Measurements from ENCODE around the gene OR6S1.

The OR6S1 gene

DNA sequence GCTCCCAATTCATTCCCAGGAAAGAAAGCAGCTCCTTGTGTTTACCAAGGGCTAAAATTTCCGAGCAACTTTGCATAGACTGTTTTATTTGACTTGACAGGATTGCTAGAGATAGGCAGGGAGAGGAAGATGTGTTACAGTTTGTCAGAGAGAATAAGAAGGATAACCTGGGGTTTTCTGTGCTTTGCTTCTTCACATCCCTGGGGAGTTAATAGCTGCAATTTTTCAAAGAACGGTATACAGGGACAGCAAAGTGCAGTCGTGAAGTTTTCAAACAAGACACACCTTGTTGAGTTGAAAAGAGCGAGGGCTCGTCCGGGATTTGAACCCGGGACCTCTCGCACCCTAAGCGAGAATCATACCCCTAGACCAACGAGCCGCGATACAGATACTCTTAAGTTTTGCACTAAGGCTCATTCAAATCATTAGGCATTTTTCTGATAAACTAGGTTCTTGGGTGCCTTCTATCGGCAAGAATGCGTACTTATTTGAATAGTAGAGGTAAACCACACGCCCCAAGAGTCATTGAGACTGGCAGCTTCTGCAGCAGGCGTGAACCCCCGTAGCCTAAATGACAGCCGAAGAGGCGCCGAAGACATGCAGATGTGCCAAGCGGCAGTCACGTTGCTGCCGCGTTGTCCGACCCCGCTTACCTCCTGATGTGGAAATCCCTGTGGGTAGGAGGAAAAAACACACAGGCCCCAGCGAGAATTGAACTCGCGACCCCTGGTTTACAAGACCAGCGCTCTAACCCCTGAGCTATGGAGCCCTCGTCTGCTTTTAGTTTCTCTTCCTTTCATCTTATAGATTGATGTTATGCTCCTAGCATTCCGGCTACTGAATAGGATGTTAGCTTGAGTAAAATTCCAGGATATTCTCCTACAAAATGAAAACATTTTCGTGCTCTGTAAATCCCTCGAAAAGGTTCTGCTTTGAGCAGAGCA, 28.1 kb downstream of the OR6S1 start:
- peaks cover 44% of the 10 kb centered on the region for H3K4me1 ChIP-seq (ENCODE audit: low read depth, poor library complexity, severe bottlenecking)
- H4K20me1 ChIP-seq (ENCODE audit: insufficient read depth), result no peaks in the 10 kb centered on the region
- peak overlapping the region; percentile 53 for H3K4me2 ChIP-seq
- no peaks in the 10 kb centered on the region for H3K79me2 ChIP-seq (ENCODE audit: insufficient read depth, low read depth)
- no peak overlapping the region for H3K9ac ChIP-seq
- TF ChIP-seq, protein P1, sequence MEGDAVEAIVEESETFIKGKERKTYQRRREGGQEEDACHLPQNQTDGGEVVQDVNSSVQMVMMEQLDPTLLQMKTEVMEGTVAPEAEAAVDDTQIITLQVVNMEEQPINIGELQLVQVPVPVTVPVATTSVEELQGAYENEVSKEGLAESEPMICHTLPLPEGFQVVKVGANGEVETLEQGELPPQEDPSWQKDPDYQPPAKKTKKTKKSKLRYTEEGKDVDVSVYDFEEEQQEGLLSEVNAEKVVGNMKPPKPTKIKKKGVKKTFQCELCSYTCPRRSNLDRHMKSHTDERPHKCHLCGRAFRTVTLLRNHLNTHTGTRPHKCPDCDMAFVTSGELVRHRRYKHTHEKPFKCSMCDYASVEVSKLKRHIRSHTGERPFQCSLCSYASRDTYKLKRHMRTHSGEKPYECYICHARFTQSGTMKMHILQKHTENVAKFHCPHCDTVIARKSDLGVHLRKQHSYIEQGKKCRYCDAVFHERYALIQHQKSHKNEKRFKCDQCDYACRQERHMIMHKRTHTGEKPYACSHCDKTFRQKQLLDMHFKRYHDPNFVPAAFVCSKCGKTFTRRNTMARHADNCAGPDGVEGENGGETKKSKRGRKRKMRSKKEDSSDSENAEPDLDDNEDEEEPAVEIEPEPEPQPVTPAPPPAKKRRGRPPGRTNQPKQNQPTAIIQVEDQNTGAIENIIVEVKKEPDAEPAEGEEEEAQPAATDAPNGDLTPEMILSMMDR (conservative IDR thresholded peaks at IDR 0.05; ENCODE audit: low read depth, low read length), result peak; percentile 82
- no peak overlapping the region for H3K4me3 ChIP-seq (IDR thresholded peaks at IDR 0.05; ENCODE audit: insufficient read depth, low read depth, low read length)
- H2AFZ ChIP-seq (ENCODE audit: low read depth), result peak overlapping the region; percentile 44; the same call in 1 of the 2 replicates
- no peaks in the 10 kb centered on the region for H3K36me3 ChIP-seq (ENCODE audit: insufficient read depth)
- no peaks in the 10 kb centered on the region for H3K27me3 ChIP-seq (ENCODE audit: insufficient read depth, low read depth)
- peak overlapping the region; percentile 23; the same call in 1 of the 2 replicates for H3K27ac ChIP-seq

DNA sequence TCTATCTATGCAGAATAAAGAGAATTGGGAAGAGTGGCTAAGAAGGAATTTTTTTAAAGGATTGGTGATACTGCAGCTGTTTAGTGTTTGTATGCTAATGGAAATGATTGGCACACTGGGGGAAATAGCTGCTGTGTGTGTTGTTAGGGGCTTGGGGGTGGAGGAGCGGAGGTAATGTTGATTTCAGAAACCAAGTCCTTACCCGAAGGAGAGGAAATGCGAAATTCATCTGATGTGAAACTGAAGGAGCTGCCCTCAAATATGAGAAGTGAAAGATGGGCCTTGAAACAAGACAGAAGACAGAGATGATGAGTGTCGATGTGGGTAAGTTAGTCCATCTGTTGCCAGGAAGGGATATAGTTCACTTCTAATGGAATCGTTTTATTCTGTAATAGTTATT, 29.1 kb downstream of the OR6S1 start:
- Histone ChIP-seq H3K27ac (no peak overlapping the region), H3K27me3 (ENCODE audit: insufficient read depth, low read depth) (no peaks in the 10 kb centered on the region), H3K79me2 (ENCODE audit: insufficient read depth, low read depth) (no peaks in the 10 kb centered on the region), H3K4me1 (ENCODE audit: low read depth, poor library complexity, severe bottlenecking) (peaks cover 34% of the 10 kb centered on the region), H4K20me1 (ENCODE audit: insufficient read depth) (no peaks in the 10 kb centered on the region), H3K4me2 (peak overlapping the region; percentile 40; the same call in 1 of the 2 replicates), H3K9ac (no peak overlapping the region), H3K36me3 (ENCODE audit: insufficient read depth) (no peaks in the 10 kb centered on the region), H2AFZ (ENCODE audit: low read depth) (no peak overlapping the region), H3K4me3 (IDR thresholded peaks at IDR 0.05; ENCODE audit: insufficient read depth, low read depth, low read length) (no peak overlapping the region)
- TF ChIP-seq, protein P1 (conservative IDR thresholded peaks at IDR 0.05; ENCODE audit: low read depth, low read length), result no peak

DNA sequence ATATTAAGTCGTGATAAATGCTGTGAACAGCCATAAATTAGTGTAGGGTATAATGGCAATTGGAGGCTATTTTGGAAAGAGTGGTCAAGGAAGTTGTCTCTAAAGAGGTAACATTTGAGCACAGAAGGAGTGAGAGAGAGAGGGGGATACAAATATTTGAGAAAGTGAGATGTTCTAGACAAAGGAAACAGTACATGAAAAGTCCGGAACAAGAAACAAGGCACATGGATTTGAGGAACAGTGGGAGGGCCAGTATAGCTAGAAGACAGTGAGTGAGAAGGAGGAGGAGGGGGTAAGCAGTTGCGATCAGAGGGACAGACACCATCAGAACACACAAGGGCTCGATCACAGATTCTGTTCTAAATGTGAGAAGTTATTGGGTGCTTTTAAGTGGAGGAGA, 30.2 kb downstream of the OR6S1 start:
- H2AFZ ChIP-seq (ENCODE audit: low read depth), result no peak overlapping the region
- H3K36me3 ChIP-seq (ENCODE audit: insufficient read depth), result no peaks in the 10 kb centered on the region
- no peak overlapping the region for H3K9ac ChIP-seq
- peaks cover 33% of the 10 kb centered on the region for H3K4me1 ChIP-seq (ENCODE audit: low read depth, poor library complexity, severe bottlenecking)
- no peak overlapping the region for H3K4me3 ChIP-seq (IDR thresholded peaks at IDR 0.05; ENCODE audit: insufficient read depth, low read depth, low read length)
- no peak overlapping the region for H3K27ac ChIP-seq
- no peaks in the 10 kb centered on the region for H3K79me2 ChIP-seq (ENCODE audit: insufficient read depth, low read depth)
- H3K27me3 ChIP-seq (ENCODE audit: insufficient read depth, low read depth), result no peaks in the 10 kb centered on the region
- H4K20me1 ChIP-seq (ENCODE audit: insufficient read depth), result no peaks in the 10 kb centered on the region
- TF ChIP-seq, protein P1 (conservative IDR thresholded peaks at IDR 0.05; ENCODE audit: low read depth, low read length), result no peak
- H3K4me2 ChIP-seq, result peak overlapping the region; percentile 40; the same call in 1 of the 2 replicates

DNA sequence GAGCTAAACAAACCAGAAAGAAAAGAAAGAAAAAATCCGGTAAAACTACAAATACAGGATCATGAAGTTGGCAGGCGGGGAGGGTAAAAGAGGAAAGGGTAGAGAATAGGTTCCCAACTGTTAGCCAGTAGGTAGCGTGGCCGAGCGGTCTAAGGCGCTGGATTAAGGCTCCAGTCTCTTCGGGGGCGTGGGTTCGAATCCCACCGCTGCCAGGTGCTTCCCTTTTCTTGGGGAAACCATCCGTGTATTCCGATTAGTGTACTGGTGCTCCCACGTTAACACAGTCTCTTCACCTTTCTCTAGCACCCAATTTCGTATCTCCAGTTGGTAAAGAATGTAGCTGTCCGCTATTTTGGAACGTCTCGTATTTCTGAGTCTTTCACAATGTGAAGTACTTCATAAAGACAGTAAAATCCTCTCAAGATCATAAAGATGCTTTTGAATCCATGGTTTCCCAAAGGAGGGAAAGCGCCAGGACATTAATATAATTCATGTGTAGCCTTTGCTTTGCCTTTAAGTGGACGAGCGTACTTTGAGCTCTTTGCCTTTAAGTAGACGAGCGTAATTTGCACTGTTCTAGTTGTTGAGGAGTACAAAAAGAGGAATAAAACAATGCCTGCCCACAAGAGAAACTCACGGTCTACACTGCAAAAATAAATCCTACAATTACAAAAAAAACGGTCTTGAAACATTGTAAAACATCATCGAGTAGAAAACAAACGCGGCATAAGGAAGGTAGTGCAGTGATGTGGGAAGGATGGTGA, 31.3 kb downstream of the OR6S1 start:
- H3K27ac ChIP-seq, result no peak overlapping the region

More for the DNA sequence above, 31.3 kb downstream of the OR6S1 start:
- Histone ChIP-seq H3K9ac (peak overlapping the region; percentile 27; the same call in 1 of the 2 replicates), H3K27me3 (ENCODE audit: insufficient read depth, low read depth) (no peaks in the 10 kb centered on the region), H3K4me3 (IDR thresholded peaks at IDR 0.05; ENCODE audit: insufficient read depth, low read depth, low read length) (no peak overlapping the region), H3K4me2 (peak overlapping the region; percentile 40), H3K36me3 (ENCODE audit: insufficient read depth) (no peaks in the 10 kb centered on the region), H4K20me1 (ENCODE audit: insufficient read depth) (no peaks in the 10 kb centered on the region), H3K4me1 (ENCODE audit: low read depth, poor library complexity, severe bottlenecking) (peaks cover 33% of the 10 kb centered on the region), H2AFZ (ENCODE audit: low read depth) (peak overlapping the region; percentile 84), H3K79me2 (ENCODE audit: insufficient read depth, low read depth) (no peaks in the 10 kb centered on the region)
- TF ChIP-seq, protein P1 (conservative IDR thresholded peaks at IDR 0.05; ENCODE audit: low read depth, low read length), result no peak
